Epidermal melanocyte (primary cell): ENCODE data around the gene SRP68.
"Not testable (repeated sequence)": the region's sequence is repeated elsewhere in the genome, so short reads cannot be mapped to it uniquely, and the experiment has no call there.

Experiments
- DNase-seq: peaks from one replicate; pipeline ENCODE4 v3.0.0; 2011; ENCODE audit warnings: low spot score; ENCODE audit not compliant: insufficient read length

The SRP68 gene

DNA sequence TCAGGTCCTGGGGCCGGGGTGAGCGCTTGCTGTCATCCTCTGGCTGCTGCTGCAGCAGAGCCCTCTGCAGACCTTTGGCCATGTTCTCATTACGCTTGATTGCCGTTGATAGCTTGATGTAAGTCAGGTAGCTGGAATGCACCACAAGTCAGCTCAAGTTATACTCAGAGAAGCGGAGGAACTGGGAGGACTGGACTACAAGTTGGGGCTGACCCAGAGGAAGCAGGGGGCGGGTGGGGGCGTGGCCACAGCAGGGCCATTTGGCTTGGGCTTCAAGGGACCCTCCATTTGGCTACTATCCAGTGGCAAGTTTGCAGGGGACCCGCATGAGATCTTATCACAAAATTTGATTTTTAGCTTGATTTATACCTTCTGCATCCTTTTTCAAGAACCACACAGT, 26.3 kb downstream of the SRP68 start:
- DNase-seq: no peak

DNA sequence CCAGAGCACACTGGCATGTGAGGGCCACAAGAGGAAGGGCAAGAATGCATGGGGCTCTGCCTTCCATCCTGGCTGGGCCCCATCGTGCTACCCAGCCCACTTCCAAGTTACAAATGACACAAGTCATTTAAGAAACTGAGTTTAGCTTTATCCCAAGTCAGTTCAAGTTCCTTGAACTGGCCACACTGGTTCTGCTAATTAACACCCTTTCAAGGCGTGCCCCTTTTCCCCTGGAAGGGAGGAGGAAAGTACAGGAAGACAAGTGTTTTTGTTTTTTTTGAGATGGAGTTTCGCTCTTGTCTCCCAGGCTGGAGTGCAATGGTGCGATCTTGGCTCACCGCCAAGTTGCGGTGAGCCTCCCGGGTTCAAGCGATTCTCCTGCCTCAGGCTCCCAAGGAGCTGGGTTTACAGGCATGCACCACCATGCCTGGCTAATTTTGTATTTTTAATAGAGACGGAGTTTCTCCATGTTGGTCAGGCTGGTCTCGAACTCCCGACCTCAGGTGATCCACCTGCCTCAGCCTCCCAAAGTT, 27.8 kb downstream of the SRP68 start:
- not testable (repeated sequence) for DNase-seq

- not testable (repeated sequence) for DNase-seq
Measured at GRCh38 chr17:76042868-76043267, 29.4 kb downstream of the SRP68 start.

- no peak for DNase-seq
Measured at GRCh38 chr17:76040376-76040775, 31.9 kb downstream of the SRP68 start.

- DNase-seq: no peak
Measured at GRCh38 chr17:76039121-76039520, 33.2 kb downstream of the SRP68 start.

DNA sequence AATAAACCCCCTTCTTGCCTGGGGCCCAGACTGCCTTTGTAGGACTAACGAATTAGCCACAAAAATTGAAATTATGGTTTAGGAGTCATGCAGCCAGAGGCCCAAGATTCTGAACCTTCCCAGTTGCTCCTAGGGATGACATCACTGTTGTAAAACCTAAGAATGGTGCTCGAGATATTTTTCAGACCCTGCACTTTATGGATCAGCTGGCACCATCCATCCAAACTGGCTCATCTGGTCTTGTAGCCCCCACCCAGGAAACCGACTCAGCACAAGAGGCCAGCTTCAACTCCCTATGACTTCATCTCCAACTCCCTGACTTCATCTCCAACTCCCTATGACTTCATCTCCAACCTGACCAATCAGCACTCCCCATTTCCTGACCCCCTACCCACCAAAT, 34.3 kb downstream of the SRP68 start:
- DNase-seq: no peak

- DNase-seq: no peak
Measured at GRCh38 chr17:76036497-76037261, 35.6 kb downstream of the SRP68 start.

DNA sequence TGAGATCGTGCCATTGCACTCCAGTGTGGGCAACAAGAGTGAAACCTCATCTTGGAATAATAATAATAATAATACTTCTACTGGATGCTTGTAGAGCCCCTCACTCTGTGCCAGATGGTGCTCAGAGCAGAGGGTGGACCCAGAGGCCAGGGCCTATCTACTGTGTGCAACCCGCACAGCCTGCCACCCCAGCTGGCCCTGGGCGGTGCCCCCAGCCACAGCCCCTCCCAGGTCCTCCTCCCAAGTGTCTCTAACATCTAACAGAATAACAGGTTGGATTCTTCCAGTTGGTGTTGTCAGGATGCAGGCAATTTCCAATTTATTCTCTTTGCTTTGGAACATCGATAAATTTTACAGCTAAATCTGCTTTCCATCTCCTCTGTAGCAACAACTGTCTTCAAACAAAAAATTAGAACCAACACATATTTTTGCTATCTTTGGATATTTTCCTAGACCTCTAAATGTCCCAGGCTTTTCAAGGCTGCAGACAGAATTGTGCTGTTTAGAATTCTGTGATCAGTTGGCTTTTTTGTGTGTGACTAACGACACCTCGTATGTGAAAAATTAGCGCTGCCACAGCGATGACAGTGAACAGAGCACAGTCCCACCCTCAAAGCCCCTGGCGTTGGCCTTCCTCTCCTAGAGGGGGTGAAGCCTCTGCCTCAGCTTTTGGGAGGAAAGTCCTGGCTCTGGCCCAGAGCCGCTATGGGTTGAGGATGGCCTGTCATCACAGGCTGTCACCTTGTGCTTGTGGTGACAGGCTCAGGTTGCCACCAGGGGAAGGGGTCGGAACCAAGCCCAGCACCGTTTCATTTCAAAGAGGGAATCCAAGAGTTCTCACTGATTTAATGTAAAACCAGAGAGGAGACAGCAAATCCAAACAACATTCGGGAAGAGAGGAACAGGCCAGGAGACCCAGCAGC, 37.6 kb downstream of the SRP68 start:
- no peak for DNase-seq

- no peak for DNase-seq
Measured at GRCh38 chr17:76033139-76033538, 39.2 kb downstream of the SRP68 start.

GRCh38 chr17:76032780-76033108, 39.6 kb downstream of the SRP68 start:
- DNase-seq: no peak

GRCh38 chr17:76032073-76032779, 40.1 kb downstream of the SRP68 start:
- DNase-seq: no peak

GRCh38 chr17:76027159-76027839, 45.0 kb downstream of the SRP68 start, which contains the start of gene EVPL:
Gene EVPL (minus strand): TSS chr17:76027306. CDS start chr17:76027198, 108 bp downstream.
- no peak for DNase-seq

DNA sequence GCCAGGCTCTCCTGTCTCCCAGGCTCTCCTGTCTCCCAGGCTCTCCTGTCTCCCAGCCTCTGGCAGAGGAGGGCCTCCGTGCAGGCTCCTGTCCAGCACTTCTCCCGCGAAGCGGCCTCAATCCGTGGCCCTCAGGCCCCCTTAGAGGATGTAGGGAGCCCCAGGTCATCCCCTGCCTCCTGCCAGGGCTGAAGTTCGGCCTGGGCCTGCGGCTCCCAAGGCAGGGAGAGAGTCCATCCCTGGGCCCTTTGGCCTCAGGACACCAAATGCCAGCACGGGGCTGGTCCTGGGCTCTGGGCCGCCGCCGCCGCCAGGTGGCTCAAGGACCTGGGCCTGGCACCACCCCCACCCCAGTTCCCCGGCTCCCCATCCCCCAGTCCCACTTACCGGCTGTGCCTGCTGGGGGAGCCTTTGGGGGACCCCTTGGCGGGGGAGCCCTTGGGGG, 45.6 kb downstream of the SRP68 start:
- DNase-seq: no peak

DNA sequence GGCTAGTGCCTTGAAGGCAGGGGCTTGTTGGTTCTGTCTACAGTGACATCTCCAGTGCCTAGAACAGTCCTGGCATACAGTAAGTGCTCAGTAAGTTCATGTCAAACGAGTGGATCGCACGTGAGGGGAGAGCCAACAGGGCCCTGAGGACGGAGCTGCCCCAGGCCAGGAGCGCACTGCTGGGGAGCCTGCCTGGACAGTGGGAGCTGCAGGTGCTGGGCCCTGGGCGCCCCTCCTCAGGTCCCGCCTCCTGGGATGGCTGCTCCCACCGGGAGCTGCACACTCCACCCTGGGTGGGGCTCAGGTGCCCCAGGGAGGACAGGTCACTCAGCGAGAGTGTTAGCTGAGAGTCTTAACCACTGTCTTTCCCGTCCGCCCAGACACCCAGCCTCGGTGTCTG, 47.0 kb downstream of the SRP68 start:
- no peak for DNase-seq

DNA sequence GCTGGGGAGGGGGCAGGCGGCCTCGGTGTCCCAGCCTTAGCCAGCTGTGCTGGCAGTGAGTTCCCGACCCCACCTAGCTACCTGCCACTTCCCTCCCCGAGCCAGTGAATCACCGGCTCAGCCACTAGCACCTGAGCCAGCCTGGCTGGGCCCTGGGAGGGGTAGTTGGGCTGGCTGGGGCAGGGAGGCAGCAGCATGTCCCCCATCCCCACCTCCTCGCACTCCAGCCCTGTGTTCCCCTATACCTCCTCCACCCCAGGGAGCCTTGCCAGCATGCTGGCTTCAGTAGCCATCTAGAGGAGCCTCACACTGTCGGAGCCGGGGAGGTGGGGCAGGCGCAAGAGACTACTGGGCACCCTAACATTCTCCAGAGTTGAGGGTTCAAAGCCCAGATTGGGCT, 48.0 kb downstream of the SRP68 start:
- no peak for DNase-seq

- no peak for DNase-seq
Measured at GRCh38 chr17:76023900-76024237, 48.4 kb downstream of the SRP68 start.

- no peak for DNase-seq
Measured at GRCh38 chr17:76022973-76023899, 49.1 kb downstream of the SRP68 start.

- no peak for DNase-seq
Measured at GRCh38 chr17:76022285-76022684, 50.0 kb downstream of the SRP68 start.

DNA sequence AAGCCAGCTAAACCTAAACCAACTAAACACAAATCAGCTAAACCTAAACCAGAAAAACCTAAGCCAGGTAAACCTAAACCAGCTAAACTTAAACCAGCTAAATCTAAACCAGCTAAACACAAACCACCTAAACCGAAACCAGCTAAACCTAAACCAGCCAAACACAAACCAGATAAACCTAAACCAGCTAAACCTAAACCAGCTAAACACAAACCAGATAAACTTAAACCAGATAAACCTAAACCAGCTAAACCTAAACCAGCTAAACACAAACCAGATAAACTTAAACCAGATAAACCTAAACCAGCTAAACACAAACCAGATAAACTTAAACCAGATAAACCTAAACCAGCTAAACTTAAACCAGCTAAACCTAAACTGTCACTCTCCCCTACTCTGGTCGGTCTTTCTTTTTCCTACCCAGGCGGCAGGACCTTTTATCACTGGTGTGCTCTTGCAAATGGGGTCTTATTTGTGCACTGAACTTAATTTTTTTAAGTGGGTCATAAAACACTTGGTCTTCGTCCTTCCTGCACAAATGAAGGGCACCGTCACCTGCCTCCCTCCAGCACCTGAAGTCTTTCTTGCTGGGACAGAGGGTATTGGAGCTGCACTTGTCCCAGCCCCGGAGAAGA, 52.4 kb downstream of the SRP68 start:
- DNase-seq: no peak

- DNase-seq: no peak
Measured at GRCh38 chr17:76018801-76019200, 53.5 kb downstream of the SRP68 start.
